SK-N-SH (cell line): ENCODE data around the gene RAB22A.

Source experiments
- CTCF ChIP-seq: fragments of 200-600 bp; sonication (generic); IDR thresholded peaks from 2 replicates; pipeline ENCODE4 v1.6.1; 2017; ENCODE audit warnings: antibody characterized with exemption, mild to moderate bottlenecking, moderate library complexity
- ELF1 ChIP-seq: IDR thresholded peaks from 2 replicates; pipeline ENCODE4 v1.4.0; 2012
- EP300 ChIP-seq, 2 experiments: IDR thresholded peaks; 2 replicates each; pipeline versions ENCODE4 v1.4.0 to v1.6.1; 2012; ENCODE audit warnings: borderline replicate concordance in 1 of 2, low read depth in 1 of 2, low read length in 1 of 2
- EZH2phosphoT487 ChIP-seq: fragments of 200-600 bp; sonication (generic); IDR thresholded peaks from 2 replicates; pipeline ENCODE4 v1.6.1; 2017; ENCODE audit warnings: low read depth, mixed run types, mild to moderate bottlenecking, antibody characterized with exemption, moderate library complexity, borderline replicate concordance
- FOXJ3 ChIP-seq: sonication (generic); formaldehyde crosslinking; IDR thresholded peaks from 2 replicates; pipeline ENCODE4 v1.5.1; 2020; ENCODE audit warnings: mild to moderate bottlenecking, missing genetic modification reagents
- POLR2AphosphoS5 ChIP-seq: IDR thresholded peaks from 2 replicates; pipeline ENCODE4 v1.6.1; 2012; ENCODE audit warnings: low read depth, low read length
- RFX5 ChIP-seq: IDR thresholded peaks from 2 replicates; pipeline ENCODE4 v1.6.1; 2012; ENCODE audit warnings: mild to moderate bottlenecking, improper control_type of control experiment, low read length
- TF ChIP-seq, protein P1 (sequence below): IDR thresholded peaks from 2 replicates; pipeline ENCODE4 v1.4.0; 2012; ENCODE audit warnings: low read depth, borderline replicate concordance
- TF ChIP-seq, protein P2 (sequence below): fragments of 150-350 bp; IDR thresholded peaks from 2 replicates; pipeline ENCODE4 v1.6.1; 2017; ENCODE audit warnings: antibody characterized with exemption, low read length, low read depth, borderline replicate concordance
- TF ChIP-seq, protein P3 (sequence below): IDR thresholded peaks from 2 replicates; pipeline ENCODE4 v1.4.0; 2012; ENCODE audit warnings: low read depth

- TF ChIP-seq CTCF (no peak), EP300 (IDR thresholded peaks at IDR 0.05; ENCODE audit: borderline replicate concordance in 1 of 2, low read depth in 1 of 2, low read length in 1 of 2) (no peak), POLR2AphosphoS5 (no peak), EZH2phosphoT487 (no peak), ELF1 (no peak), FOXJ3 (no peak), RFX5 (no peak)
- TF ChIP-seq, protein P1, sequence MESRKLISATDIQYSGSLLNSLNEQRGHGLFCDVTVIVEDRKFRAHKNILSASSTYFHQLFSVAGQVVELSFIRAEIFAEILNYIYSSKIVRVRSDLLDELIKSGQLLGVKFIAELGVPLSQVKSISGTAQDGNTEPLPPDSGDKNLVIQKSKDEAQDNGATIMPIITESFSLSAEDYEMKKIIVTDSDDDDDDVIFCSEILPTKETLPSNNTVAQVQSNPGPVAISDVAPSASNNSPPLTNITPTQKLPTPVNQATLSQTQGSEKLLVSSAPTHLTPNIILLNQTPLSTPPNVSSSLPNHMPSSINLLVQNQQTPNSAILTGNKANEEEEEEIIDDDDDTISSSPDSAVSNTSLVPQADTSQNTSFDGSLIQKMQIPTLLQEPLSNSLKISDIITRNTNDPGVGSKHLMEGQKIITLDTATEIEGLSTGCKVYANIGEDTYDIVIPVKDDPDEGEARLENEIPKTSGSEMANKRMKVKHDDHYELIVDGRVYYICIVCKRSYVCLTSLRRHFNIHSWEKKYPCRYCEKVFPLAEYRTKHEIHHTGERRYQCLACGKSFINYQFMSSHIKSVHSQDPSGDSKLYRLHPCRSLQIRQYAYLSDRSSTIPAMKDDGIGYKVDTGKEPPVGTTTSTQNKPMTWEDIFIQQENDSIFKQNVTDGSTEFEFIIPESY: no peak
- TF ChIP-seq, protein P2, sequence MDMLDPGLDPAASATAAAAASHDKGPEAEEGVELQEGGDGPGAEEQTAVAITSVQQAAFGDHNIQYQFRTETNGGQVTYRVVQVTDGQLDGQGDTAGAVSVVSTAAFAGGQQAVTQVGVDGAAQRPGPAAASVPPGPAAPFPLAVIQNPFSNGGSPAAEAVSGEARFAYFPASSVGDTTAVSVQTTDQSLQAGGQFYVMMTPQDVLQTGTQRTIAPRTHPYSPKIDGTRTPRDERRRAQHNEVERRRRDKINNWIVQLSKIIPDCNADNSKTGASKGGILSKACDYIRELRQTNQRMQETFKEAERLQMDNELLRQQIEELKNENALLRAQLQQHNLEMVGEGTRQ: no peak
- TF ChIP-seq, protein P3, sequence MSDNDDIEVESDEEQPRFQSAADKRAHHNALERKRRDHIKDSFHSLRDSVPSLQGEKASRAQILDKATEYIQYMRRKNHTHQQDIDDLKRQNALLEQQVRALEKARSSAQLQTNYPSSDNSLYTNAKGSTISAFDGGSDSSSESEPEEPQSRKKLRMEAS: no peak
Observed at GRCh38 chr20:58340151-58340550, 30.6 kb downstream of the RAB22A start.
